T-cell (primary cell): ENCODE measurements around the gene XRCC1. TPM values are rescaled to one million over a fixed set of nuclear protein-coding genes. Genes with fewer than 3 reads are reported as not detected.

ENCODE experiments used
- ATAC-seq, 4 experiments: fragments of 200-7000 bp in 3 of 4; fragments of 150-1000 bp in 1 of 4; cut with Tn5 transposase; replicated peaks in 1 of 4; 1 replicate in 3 of 4; 2 replicates in 1 of 4; pipeline ENCODE4 v1.10.0; 2021; ENCODE audit warnings: moderate library complexity in 3 of 4, mild to moderate bottlenecking in 2 of 4, moderate number of reproducible peaks in 1 of 4
- CTCF ChIA-PET, 2 donors: fragments of 300-600 bp; sonication (Branson Sonifier 250); formaldehyde crosslinking; loops; one replicate each; lab custom pipeline; 2022; ENCODE audit warnings: antibody characterized with exemption in 2 of 2; lab: Charles Lee
- POLR2A ChIA-PET, 2 donors: fragments of 300-600 bp; sonication (Branson Sonifier 250); formaldehyde crosslinking; loops; one replicate each; lab custom pipeline; 2022; ENCODE audit warnings: antibody characterized with exemption in 2 of 2; lab: Charles Lee
- DNase-seq, 35 experiments: peaks; one replicate each; pipeline versions ENCODE4 v3.0.0 to v3.0.0-alpha.2; 2013 to 2023
- H3K27ac ChIP-seq: one replicate; pipeline ENCODE4 v1.5.1; 2013; ENCODE audit warnings: low read length
- H3K27me3 ChIP-seq, 2 experiments: replicated peaks in 1 of 2; 1 replicate in 1 of 2; 2 replicates in 1 of 2; pipeline versions ENCODE4 v1.6.1 to v1.7.0; 2013; ENCODE audit warnings: low read length in 1 of 2, mixed read lengths in 1 of 2; ENCODE audit not compliant: control insufficient read depth in 2 of 2, insufficient read depth in 2 of 2; ENCODE audit errors: extremely low read depth in 1 of 2
- H3K36me3 ChIP-seq, 2 donors: 1 replicate in 1 of 2; 2 replicates in 1 of 2; pipeline versions ENCODE4 v1.6.1 to v1.7.0; 2013; ENCODE audit warnings: low read length in 1 of 2; ENCODE audit not compliant: control insufficient read depth in 2 of 2, insufficient read depth in 1 of 2; ENCODE audit errors: extremely low read depth in 1 of 2
- H3K4me1 ChIP-seq, 2 experiments: 1 replicate in 1 of 2; 2 replicates in 1 of 2; pipeline versions ENCODE4 v1.6.1 to v1.7.0; 2013; ENCODE audit warnings: low read length in 2 of 2, mixed read lengths in 1 of 2; ENCODE audit not compliant: insufficient read depth in 2 of 2, control insufficient read depth in 1 of 2; ENCODE audit errors: extremely low read depth in 1 of 2
- H3K4me3 ChIP-seq, 2 donors: 1 replicate in 1 of 2; 2 replicates in 1 of 2; pipeline versions ENCODE4 v1.5.1 to v1.7.0; 2013; ENCODE audit warnings: mild to moderate bottlenecking in 2 of 2, low read length in 1 of 2, moderate library complexity in 1 of 2; ENCODE audit not compliant: control insufficient read depth in 1 of 2; ENCODE audit errors: extremely low read depth in 1 of 2
- H3K9me3 ChIP-seq: 2 replicates; pipeline ENCODE4 v1.7.0; 2013
- H3K27ac Mint-ChIP-seq, 2 donors: one replicate each; pipeline ENCODE4 v1.8.0; 2020 to 2021; ENCODE audit warnings: mild to moderate bottlenecking in 2 of 2, mixed read lengths in 2 of 2
- H3K27me3 Mint-ChIP-seq, 2 donors: one replicate each; pipeline ENCODE4 v1.8.0; 2021 to 2022; ENCODE audit warnings: mixed read lengths in 2 of 2
- H3K36me3 Mint-ChIP-seq: one replicate; pipeline ENCODE4 v1.8.0; 2021; ENCODE audit warnings: mixed read lengths
- H3K4me1 Mint-ChIP-seq, 3 donors: one replicate each; pipeline ENCODE4 v1.8.0; 2020 to 2022; ENCODE audit warnings: mixed read lengths in 3 of 3, mild to moderate bottlenecking in 1 of 3
- H3K4me3 Mint-ChIP-seq, 3 donors: one replicate each; pipeline ENCODE4 v1.8.0; 2020 to 2022; ENCODE audit warnings: mild to moderate bottlenecking in 3 of 3, mixed read lengths in 3 of 3, moderate library complexity in 3 of 3
- H3K9me3 Mint-ChIP-seq, 3 donors: one replicate each; pipeline ENCODE4 v1.8.0; 2020 to 2022; ENCODE audit warnings: mixed read lengths in 3 of 3
- WGBS: methylation state at CpG from one replicate; pipeline ENCODE4 v1.1.5; 2013; ENCODE audit warnings: missing lambda C conversion rate; ENCODE audit not compliant: insufficient coverage; 5-methylcytosine and 5-hydroxymethylcytosine counted together
- total RNA-seq, 35 experiments: library from RNA in 6 of 35; stranded (reverse) in 6 of 35; fragments of 120-200 nt in 1 of 35; gene quantifications; one replicate each; pipeline versions ENCODE4 v1.2.1 to v1.2.4 and lab custom pipeline; 2013 to 2026

Gene XRCC1
- total RNA-seq, 5 donors from 2014 or later (not counting 1 experiment from before 2014, with no cell fraction given), result 31.7 to 37.8 (median 35.4) TPM

DNA sequence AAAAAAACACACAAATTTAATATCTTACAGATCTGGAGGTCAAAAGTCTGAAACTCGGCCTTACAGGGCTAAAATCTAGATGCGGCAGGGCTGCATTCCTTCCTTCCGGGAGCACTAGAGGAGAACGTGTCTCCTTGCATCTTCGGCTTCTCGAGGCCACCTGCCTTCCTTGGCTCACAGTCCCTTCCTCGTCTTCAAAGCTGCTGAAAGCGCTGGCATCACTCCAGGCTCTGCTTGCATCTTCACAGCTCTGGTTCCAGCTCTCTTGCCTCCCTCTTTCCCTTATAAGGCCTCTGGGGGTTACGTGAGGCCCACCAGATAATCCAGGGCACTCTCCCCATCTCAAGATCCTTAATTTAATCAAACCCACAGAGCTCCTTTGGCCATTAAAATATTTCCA is 10.5 kb downstream of the XRCC1 start:
- 68% methylated on average over 9 of the region's 9 CpGs for WGBS
- no peak overlapping the region for H3K27ac ChIP-seq
- no peaks in the 10 kb centered on the region for H3K9me3 Mint-ChIP-seq

GRCh38 chr19:43563816-43564457 is 11.4 kb downstream of the XRCC1 start:
- no peaks in the 10 kb centered on the region for H3K27me3 ChIP-seq
- Mint-ChIP-seq H3K4me3 (peak overlapping the region in 1 of 3 donors; percentile 84), H3K36me3 (peaks cover 28% of the 10 kb centered on the region), H3K27ac (peak overlapping the region; percentile 96 to 98), H3K4me1 (peaks cover 57 to 64% (median 58%) of the 10 kb centered on the region in 3 donors), H3K27me3 (no peaks in the 10 kb centered on the region), H3K9me3 (no peaks in the 10 kb centered on the region)
- no peaks in the 10 kb centered on the region for H3K9me3 ChIP-seq
- no peak overlapping the region for H3K4me3 ChIP-seq
- 89% methylated on average over 9 of the region's 10 CpGs for WGBS
- H3K27ac ChIP-seq, result peak overlapping the region; percentile 93
- ATAC-seq (no peak), DNase-seq (no peak)
- ChIA-PET POLR2A (interaction anchor here in 1 of 2 donors (0.7 kb wide), 1 partner anchor 10 kb away, joined by 3 read pairs; no protein-coding TSS in a partner anchor), CTCF (interaction anchor here in 1 of 2 donors (0.9 kb wide), 1 partner anchor 10 kb away, joined by 3 read pairs; no protein-coding TSS in a partner anchor)
- peaks cover 20 to 54% of the 10 kb centered on the region in 2 experiments for H3K4me1 ChIP-seq
- H3K36me3 ChIP-seq, result peaks cover 0 to 11% of the 10 kb centered on the region in 2 donors

More for the DNA sequence above, 10.5 kb downstream of the XRCC1 start:
- Mint-ChIP-seq H3K27ac (peak overlapping the region; percentile 78 to 96), H3K36me3 (peaks cover 25% of the 10 kb centered on the region), H3K27me3 (no peaks in the 10 kb centered on the region), H3K4me1 (peaks cover 58 to 67% (median 58%) of the 10 kb centered on the region in 3 donors), H3K4me3 (peak overlapping the region in 1 of 3 donors; percentile 84)
- peaks cover 20 to 54% of the 10 kb centered on the region in 2 experiments for H3K4me1 ChIP-seq
- no peaks in the 10 kb centered on the region for H3K27me3 ChIP-seq
- no peak overlapping the region for H3K4me3 ChIP-seq
- POLR2A ChIA-PET, result interaction anchor here in 1 of 2 donors (0.7 kb wide), 1 partner anchor 9 kb away, joined by 3 read pairs; no protein-coding TSS in a partner anchor
- ATAC-seq (no peak), DNase-seq (no peak)
- CTCF ChIA-PET, result interaction anchor here (0.6 to 0.9 kb wide), 4 partner anchors 9 to 94 kb away, joined by 3 read pairs; no protein-coding TSS in a partner anchor
- peaks cover 0 to 7% of the 10 kb centered on the region in 2 donors for H3K36me3 ChIP-seq
- no peaks in the 10 kb centered on the region for H3K9me3 ChIP-seq

GRCh38 chr19:43562698-43563241 is 12.6 kb downstream of the XRCC1 start:
- peaks cover 20 to 54% of the 10 kb centered on the region in 2 experiments for H3K4me1 ChIP-seq
- Mint-ChIP-seq H3K36me3 (peaks cover 30% of the 10 kb centered on the region), H3K4me1 (peaks cover 58 to 64% (median 58%) of the 10 kb centered on the region in 3 donors), H3K9me3 (no peaks in the 10 kb centered on the region), H3K27ac (peak overlapping the region; percentile 96 to 98), H3K4me3 (peak overlapping the region; percentile 58 to 84 (median 62)), H3K27me3 (no peaks in the 10 kb centered on the region)
- CTCF ChIA-PET, result interaction anchor here in 1 of 2 donors (0.6 kb wide), 1 partner anchor 32 kb away, joined by 3 read pairs; no protein-coding TSS in a partner anchor
- peak overlapping the region; percentile 93 for H3K27ac ChIP-seq
- peak overlapping the region; percentile 22 to 29 for H3K4me3 ChIP-seq
- no peaks in the 10 kb centered on the region for H3K27me3 ChIP-seq
- H3K9me3 ChIP-seq, result no peaks in the 10 kb centered on the region
- POLR2A ChIA-PET, result interaction anchor here in 1 of 2 donors (0.6 kb wide), 1 partner anchor 258 kb away, joined by 3 read pairs; no protein-coding TSS in a partner anchor
- 10% methylated on average over 4 of the region's 14 CpGs for WGBS
- DNase-seq, result peak; percentile 61 to 90 (median 78)
- ATAC-seq, result peak; percentile 86 to 91 (median 88)
- H3K36me3 ChIP-seq, result peaks cover 0 to 16% of the 10 kb centered on the region in 2 donors

- Histone ChIP-seq H3K9me3 (no peaks in the 10 kb centered on the region), H3K4me1 (peaks cover 20 to 54% of the 10 kb centered on the region in 2 experiments), H3K36me3 (peaks cover 0 to 18% of the 10 kb centered on the region in 2 donors), H3K27me3 (no peaks in the 10 kb centered on the region), H3K4me3 (peak overlapping the region; percentile 22 to 29), H3K27ac (peak overlapping the region; percentile 93)
- peaks cover 31% of the 10 kb centered on the region for H3K36me3 Mint-ChIP-seq
- peaks cover 58 to 64% (median 59%) of the 10 kb centered on the region in 3 donors for H3K4me1 Mint-ChIP-seq
- H3K27me3 Mint-ChIP-seq, result no peaks in the 10 kb centered on the region
- H3K4me3 Mint-ChIP-seq, result peak overlapping the region; percentile 58 to 84 (median 62)
- POLR2A ChIA-PET, result no interaction called here
- H3K27ac Mint-ChIP-seq, result peak overlapping the region; percentile 96 to 98
- CTCF ChIA-PET, result no interaction called here
- no CpG with 5 or more reads among the region's 6 CpGs for WGBS
- H3K9me3 Mint-ChIP-seq, result no peaks in the 10 kb centered on the region
- DNase-seq (peak in 2 of 35 experiments; percentile 21 to 38), ATAC-seq (peak in 1 of 4 experiments; percentile 4)
Measured at GRCh38 chr19:43562226-43562697, 13.1 kb downstream of the XRCC1 start.

DNA sequence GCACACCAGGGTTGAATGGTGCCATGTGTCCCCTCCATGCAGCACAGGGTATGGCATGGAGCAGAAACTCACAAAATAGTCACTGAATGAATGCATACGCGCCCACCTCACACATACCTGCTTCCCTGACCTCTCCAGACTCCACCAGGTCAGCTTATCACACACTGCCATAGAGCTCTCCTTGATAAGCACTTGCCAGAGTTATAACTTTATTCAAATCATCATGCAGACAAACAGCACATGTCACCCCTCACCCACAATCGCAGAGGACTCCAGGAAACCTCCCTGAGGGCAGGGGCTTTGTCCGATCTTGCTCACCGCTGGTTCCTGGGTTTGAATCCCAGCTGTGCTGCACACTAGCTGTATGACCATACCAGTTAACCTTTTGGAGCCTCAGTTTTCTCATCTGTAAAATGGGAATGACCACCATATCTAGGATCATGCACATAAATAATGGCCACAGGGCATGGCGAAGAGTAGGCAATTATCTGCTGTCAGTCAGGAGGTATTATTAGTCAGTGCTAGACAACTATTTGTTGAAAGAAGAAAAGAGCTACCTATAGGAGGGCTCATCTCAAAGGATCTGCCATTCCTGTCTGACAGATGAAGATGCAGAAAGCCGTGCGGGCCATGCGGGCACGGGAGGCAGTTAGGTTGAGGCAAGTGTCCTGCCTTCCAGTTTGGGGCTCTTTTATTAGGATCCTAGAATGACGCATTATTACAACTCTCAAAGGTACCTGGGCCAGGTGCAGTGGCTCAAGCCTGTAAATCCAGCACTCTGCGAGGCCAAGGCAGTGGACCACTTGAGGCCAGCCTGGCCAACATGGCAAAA is 14.0 kb downstream of the XRCC1 start:
- Histone ChIP-seq H3K4me1 (peaks cover 20 to 54% of the 10 kb centered on the region in 2 experiments), H3K27ac (peak overlapping the region; percentile 93), H3K27me3 (no peaks in the 10 kb centered on the region), H3K4me3 (no peak overlapping the region), H3K36me3 (peaks cover under 1 to 18% of the 10 kb centered on the region in 2 donors), H3K9me3 (no peaks in the 10 kb centered on the region)
- POLR2A ChIA-PET, result interaction anchor here in 1 of 2 donors (0.6 kb wide), 1 partner anchor 11 kb away, joined by 3 read pairs; no protein-coding TSS in a partner anchor
- Mint-ChIP-seq H3K27me3 (no peaks in the 10 kb centered on the region), H3K9me3 (no peaks in the 10 kb centered on the region), H3K4me1 (peaks cover 56 to 59% (median 58%) of the 10 kb centered on the region in 3 donors), H3K36me3 (peaks cover 28% of the 10 kb centered on the region), H3K4me3 (peak overlapping the region in 1 of 3 donors; percentile 84), H3K27ac (peak overlapping the region; percentile 96 to 98)
- ATAC-seq, result no peak
- DNase-seq, result no peak
- 100% methylated on average over 11 of the region's 12 CpGs for WGBS
- CTCF ChIA-PET, result no interaction called here
